AG10803 (cell line): Measurements from ENCODE around the gene SPACA9.

ENCODE experiments used
- DNase-seq: peaks from one replicate; pipeline ENCODE4 v3.0.0; 2010; ENCODE audit warnings: low read depth
- H3K4me3 ChIP-seq: 2 replicates; pipeline ENCODE4 v1.5.1; 2011; ENCODE audit warnings: mild to moderate bottlenecking, low read length, control low read depth
- TF ChIP-seq, protein P1 (sequence below): conservative IDR thresholded peaks from 2 replicates; pipeline ENCODE4 v1.5.1; 2011; ENCODE audit warnings: mild to moderate bottlenecking, low read length, control low read depth, inconsistent platforms

Gene SPACA9

DNA sequence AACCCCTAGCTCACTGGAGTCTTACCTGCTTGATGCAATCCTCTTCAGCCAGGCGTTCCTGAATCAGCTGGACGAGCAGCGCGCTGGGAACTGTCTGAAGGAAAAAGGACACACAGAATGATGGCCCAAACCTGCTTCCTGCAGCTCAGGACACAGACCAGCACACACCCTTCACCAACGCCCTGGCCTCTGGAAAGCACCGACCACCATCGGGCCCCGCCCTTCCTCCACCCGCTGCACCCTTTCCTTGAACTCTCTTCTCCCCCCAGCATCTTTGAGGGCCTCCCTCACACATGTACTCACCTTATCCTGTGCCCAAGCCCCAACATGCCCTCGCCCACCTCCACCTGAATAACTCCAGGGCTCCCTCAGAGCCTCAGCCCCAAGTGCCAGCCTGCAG, 23.9 kb upstream of the SPACA9 start:
- H3K4me3 ChIP-seq: no peak overlapping the region
- DNase-seq: no peak
- TF ChIP-seq, protein P1, sequence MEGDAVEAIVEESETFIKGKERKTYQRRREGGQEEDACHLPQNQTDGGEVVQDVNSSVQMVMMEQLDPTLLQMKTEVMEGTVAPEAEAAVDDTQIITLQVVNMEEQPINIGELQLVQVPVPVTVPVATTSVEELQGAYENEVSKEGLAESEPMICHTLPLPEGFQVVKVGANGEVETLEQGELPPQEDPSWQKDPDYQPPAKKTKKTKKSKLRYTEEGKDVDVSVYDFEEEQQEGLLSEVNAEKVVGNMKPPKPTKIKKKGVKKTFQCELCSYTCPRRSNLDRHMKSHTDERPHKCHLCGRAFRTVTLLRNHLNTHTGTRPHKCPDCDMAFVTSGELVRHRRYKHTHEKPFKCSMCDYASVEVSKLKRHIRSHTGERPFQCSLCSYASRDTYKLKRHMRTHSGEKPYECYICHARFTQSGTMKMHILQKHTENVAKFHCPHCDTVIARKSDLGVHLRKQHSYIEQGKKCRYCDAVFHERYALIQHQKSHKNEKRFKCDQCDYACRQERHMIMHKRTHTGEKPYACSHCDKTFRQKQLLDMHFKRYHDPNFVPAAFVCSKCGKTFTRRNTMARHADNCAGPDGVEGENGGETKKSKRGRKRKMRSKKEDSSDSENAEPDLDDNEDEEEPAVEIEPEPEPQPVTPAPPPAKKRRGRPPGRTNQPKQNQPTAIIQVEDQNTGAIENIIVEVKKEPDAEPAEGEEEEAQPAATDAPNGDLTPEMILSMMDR: no peak

DNA sequence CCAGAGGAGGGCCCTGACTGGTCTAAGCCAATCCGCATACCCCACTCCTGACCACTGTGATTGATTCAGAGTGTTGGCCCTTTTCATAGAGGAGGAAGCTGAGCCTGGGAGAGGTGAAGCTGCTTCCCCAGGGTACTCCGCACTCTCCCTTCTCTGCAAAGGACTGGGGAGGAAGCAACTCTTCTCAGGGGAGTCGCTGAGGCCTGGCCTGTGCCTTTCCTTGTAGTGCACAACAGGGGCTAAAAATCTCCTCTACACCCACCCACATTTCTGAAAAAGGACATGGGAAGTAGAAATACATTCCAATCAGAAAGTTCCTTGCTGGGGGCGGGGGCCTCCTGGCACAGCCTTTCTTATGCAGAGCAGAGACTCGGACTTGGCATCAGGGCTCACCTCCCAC, 22.8 kb upstream of the SPACA9 start:
- TF ChIP-seq, protein P1: no peak
- no peak for DNase-seq
- H3K4me3 ChIP-seq: no peak overlapping the region

DNA sequence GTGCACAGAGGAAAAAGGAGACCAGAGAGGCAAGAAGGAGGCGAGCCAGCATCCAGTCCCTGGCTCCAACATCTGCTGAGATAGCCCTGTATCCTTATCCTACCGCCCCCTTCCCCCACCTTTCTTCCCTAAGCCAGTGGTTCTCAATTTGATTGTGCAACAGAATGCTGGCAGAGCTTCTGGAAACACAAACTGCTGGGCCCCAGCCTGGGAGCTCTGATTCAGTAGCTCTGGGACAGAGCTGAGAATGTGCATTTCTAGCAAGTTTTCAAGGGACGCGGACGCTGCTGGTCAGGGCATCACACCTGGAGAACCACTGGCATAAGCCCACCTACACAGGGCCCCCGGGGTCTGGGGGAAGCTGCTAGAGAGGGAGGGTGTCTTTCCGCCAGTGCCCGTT, 21.7 kb upstream of the SPACA9 start:
- TF ChIP-seq, protein P1: no peak
- peak; percentile 77 for DNase-seq
- no peak overlapping the region; the same call in 1 of the 2 replicates for H3K4me3 ChIP-seq

DNA sequence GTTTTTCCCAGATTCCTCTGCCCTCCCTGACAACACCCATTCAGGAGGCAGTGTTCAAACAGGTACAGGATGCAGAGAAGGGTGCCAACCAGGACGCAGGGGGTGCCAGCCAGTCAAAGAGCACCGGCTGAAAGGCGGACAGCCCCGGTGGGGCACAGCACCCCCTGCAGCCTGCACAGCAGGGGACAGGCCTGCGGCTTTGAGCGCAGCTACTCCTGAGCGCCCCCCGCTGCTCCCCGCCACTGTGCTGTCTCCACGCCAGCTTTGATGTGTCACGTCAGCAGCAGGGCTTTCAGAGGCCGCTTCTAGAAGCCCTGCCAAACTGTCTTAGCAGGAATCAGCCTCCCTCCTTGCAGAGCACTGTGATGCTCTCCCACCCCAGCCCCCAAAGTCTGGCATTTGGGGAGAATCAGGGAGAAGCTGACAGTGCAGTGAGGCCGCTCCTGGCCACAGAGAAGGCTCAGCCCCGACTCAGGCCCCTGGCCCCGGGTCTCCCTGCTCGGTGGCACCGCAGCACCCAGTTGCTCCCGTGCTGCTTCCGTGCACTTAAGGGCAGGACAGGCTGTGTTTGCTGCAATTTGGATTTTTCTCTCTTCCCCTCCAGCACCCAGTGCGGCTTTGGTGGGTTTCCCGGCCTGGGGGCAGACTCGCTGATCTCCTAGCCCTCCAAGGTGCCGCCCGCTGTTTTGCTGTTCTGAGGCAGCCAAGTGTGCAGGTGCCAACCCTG, 20.9 kb upstream of the SPACA9 start:
- TF ChIP-seq, protein P1: no peak; the same call in 1 of the 2 replicates
- peak; percentile 25 for DNase-seq
- no peak overlapping the region for H3K4me3 ChIP-seq

DNA sequence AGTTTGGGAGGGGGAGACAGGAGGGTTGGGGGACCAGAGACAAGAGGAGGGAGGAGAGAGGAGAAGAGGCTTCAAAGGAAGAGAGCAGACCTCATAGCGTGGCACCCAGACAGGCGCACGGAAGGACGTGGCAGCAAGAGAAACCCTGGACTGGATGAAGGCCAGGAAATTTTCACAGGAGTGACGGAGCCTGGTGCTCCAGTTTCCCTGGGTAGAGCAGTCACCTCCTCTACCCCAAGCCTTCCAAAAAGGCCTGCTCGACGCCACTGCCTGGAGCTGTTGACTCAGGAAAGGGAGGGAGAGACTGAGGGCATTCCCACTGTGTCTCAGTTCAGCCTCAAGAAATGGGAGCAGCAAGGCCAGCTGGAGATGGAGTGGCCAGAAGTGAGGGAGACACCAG, 19.9 kb upstream of the SPACA9 start:
- no peak for DNase-seq
- TF ChIP-seq, protein P1: no peak
- H3K4me3 ChIP-seq: no peak overlapping the region

DNA sequence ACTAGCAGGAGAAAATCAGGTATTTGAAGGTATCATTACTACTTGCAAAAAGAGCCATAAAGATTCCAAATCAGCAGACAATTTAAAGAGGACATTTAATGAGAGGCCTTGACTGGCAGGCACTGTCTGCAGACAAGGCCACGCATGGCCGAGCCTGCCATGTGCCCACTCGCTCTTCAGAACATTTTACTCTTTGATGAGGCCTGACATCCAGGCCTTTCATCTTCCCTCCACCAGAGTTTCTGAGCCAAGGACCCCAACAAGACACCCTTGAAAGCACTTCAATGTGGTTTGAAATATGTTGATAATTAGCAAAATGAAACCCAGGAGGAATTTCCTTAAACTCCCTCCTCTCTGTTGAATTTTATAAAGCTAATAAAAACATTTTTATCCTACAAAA, 17.0 kb upstream of the SPACA9 start:
- TF ChIP-seq, protein P1: no peak
- no peak overlapping the region for H3K4me3 ChIP-seq
- no peak for DNase-seq

DNA sequence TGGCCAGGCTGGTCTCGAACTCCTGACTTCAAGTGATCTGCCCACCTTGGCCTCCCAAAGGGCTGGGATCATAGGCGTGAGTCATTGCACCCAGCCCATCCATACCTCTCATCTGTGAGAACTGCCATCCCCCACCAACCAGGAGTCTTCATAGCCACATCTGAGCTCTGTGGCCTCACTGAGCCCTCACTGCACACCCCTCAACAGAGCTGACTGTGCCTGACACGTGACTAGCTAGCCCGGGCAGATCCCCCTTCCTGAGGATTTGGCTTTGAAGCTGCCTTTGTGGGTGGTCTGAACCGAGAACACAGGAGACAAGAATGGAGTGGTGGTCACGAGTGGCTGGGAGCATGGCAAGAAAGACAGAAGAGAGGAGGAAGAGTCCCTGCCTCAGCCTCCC, 16.2 kb upstream of the SPACA9 start:
- TF ChIP-seq, protein P1: no peak
- no peak for DNase-seq

More for the DNA sequence above, 16.2 kb upstream of the SPACA9 start:
- H3K4me3 ChIP-seq: no peak overlapping the region
